ENCODE data around the gene IL2RA. TPM values are rescaled to one million over a fixed set of nuclear protein-coding genes. Genes with fewer than 3 reads are reported as not detected.

IL2RA gene
- total RNA-seq, 1 experiment from 2014 or later = not detected

- Histone ChIP-seq H4K91ac (ENCODE audit: insufficient read length, low read depth, low read length) (no peak overlapping the region), H3K9me3 (ENCODE audit: control insufficient read depth, low read depth, low read length) (no peaks in the 10 kb centered on the region), H3K27ac (ENCODE audit: insufficient read length, low read depth, low read length) (no peak overlapping the region), H3K18ac (ENCODE audit: insufficient read length, low read depth, low read length) (no peak overlapping the region), H2BK15ac (ENCODE audit: low read depth, low read length) (no peak overlapping the region), H3K23ac (ENCODE audit: insufficient read length, low read depth, low read length) (no peak overlapping the region), H2BK12ac (ENCODE audit: insufficient read length, low read depth, low read length) (no peak overlapping the region), H3T11ph (ENCODE audit: low read length) (no peak overlapping the region), H3K79me1 (ENCODE audit: insufficient read depth, low read depth, low read length, poor library complexity, severe bottlenecking) (no peaks in the 10 kb centered on the region), H3K14ac (ENCODE audit: insufficient read depth, low read length) (no peak overlapping the region), H2BK120ac (ENCODE audit: low read depth, low read length, poor library complexity, severe bottlenecking) (no peak overlapping the region), H4K20me1 (ENCODE audit: control insufficient read depth, insufficient read depth, insufficient read length) (no peaks in the 10 kb centered on the region), H2AFZ (ENCODE audit: low read length) (no peak overlapping the region), H3K9ac (ENCODE audit: extremely low read depth, insufficient read length, low read length) (no peak overlapping the region), H3K56ac (ENCODE audit: insufficient read length, low read depth, low read length) (no peak overlapping the region), H3K4ac (ENCODE audit: low read depth, low read length) (no peak overlapping the region), H3K23me2 (ENCODE audit: insufficient read length, low read depth, low read length, poor library complexity, severe bottlenecking) (no peaks in the 10 kb centered on the region), H4K8ac (replicated peaks; ENCODE audit: insufficient read length, low read depth, low read length) (no peak overlapping the region), H2BK5ac (ENCODE audit: insufficient read length, low read length) (no peak overlapping the region), H4K5ac (ENCODE audit: insufficient read length, low read depth, low read length) (no peak overlapping the region), H3K79me2 (ENCODE audit: insufficient read depth, low read length) (no peaks in the 10 kb centered on the region), H3K4me1 (ENCODE audit: insufficient read depth, low read length) (no peaks in the 10 kb centered on the region; the same call in 1 of the 2 replicates), H3K27me3 (ENCODE audit: insufficient read depth, low read length) (no peaks in the 10 kb centered on the region), H2AK5ac (ENCODE audit: insufficient read length, low read length) (no peak overlapping the region), H3K4me2 (ENCODE audit: insufficient read depth, insufficient read length, low read length) (no peak overlapping the region), H2BK20ac (ENCODE audit: low read depth, low read length, poor library complexity, severe bottlenecking) (no peak overlapping the region)
- no peak overlapping the region for H3K4me3 Mint-ChIP-seq
- H3K4me1 Mint-ChIP-seq = peaks cover 6 to 15% of the 10 kb centered on the region in 2 experiments
- no CpG with 5 or more reads among the region's 3 CpGs for WGBS (ENCODE audit: extremely low coverage, insufficient read length, low lambda C conversion rate)
- peaks cover 6 to 13% of the 10 kb centered on the region in 2 experiments for H3K9me3 Mint-ChIP-seq
- no peak for DNase-seq
- no peak for TF ChIP-seq CTCF (conservative IDR thresholded peaks at IDR 0.05)
- peaks cover 0 to 4% (median 2%) of the 10 kb centered on the region in 3 experiments; a peak in 2 of 7 replicates for H3K36me3 Mint-ChIP-seq (ENCODE audit: insufficient read depth in 1 of 3, low read depth in 3 of 3)
- no peak overlapping the region for H3K27ac Mint-ChIP-seq
- H3K27me3 Mint-ChIP-seq (ENCODE audit: low read depth) = no peaks in the 10 kb centered on the region; the same call in none of the 2 replicates
Observed at GRCh38 chr10:6010569-6010968, 51.6 kb downstream of the IL2RA start.

All from H9 (cell line).